Thyroid gland (tissue), 4 donors: ENCODE measurements around the gene FSCB.

Experiments used
- POLR2A ChIP-seq, 2 donors: fragments of 450-650 bp; IDR thresholded peaks; one replicate each; pipeline ENCODE4 v1.6.1; 2017; ENCODE audit warnings: antibody characterized with exemption in 2 of 2, mild to moderate bottlenecking in 2 of 2, moderate library complexity in 1 of 2
- TF ChIP-seq, protein P1 (sequence below), 6 experiments: fragments of 200-600 bp in 3 of 6; fragments of 450-650 bp in 3 of 6; sonication (generic) in 3 of 6; IDR thresholded peaks; one replicate each; pipeline ENCODE4 v1.5.1; 2016 to 2019; ENCODE audit warnings: antibody characterized with exemption in 6 of 6, mild to moderate bottlenecking in 2 of 6, inconsistent platforms in 1 of 6, moderate library complexity in 1 of 6

GRCh38 chr14:44497148-44497547 lies 9.9 kb downstream of the FSCB start:
- TF ChIP-seq, protein P1, sequence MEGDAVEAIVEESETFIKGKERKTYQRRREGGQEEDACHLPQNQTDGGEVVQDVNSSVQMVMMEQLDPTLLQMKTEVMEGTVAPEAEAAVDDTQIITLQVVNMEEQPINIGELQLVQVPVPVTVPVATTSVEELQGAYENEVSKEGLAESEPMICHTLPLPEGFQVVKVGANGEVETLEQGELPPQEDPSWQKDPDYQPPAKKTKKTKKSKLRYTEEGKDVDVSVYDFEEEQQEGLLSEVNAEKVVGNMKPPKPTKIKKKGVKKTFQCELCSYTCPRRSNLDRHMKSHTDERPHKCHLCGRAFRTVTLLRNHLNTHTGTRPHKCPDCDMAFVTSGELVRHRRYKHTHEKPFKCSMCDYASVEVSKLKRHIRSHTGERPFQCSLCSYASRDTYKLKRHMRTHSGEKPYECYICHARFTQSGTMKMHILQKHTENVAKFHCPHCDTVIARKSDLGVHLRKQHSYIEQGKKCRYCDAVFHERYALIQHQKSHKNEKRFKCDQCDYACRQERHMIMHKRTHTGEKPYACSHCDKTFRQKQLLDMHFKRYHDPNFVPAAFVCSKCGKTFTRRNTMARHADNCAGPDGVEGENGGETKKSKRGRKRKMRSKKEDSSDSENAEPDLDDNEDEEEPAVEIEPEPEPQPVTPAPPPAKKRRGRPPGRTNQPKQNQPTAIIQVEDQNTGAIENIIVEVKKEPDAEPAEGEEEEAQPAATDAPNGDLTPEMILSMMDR (IDR thresholded peaks at IDR 0.05): no peak
- no peak for TF ChIP-seq POLR2A (IDR thresholded peaks at IDR 0.05)
